AG04450 (cell line): ENCODE data around the gene CDH4. TPM values are rescaled to one million over a fixed set of nuclear protein-coding genes. Genes with fewer than 3 reads are reported as not detected.

Source experiments
- CTCF ChIA-PET: fragments of 300-600, 350-600 bp; formaldehyde crosslinking; extraction: SDS; loops from one replicate; lab custom pipeline; 2022; ENCODE audit warnings: antibody characterized with exemption, inconsistent platforms; lab: Charles Lee
- POLR2A ChIA-PET: fragments of 350-600 bp; formaldehyde crosslinking; extraction: SDS; loops from one replicate; lab custom pipeline; 2021; ENCODE audit warnings: antibody characterized with exemption, inconsistent platforms; lab: Yijun Ruan, JAX
- DNase-seq: peaks from one replicate; pipeline ENCODE4 v3.0.0-alpha.2; 2011; ENCODE audit warnings: low read depth, low spot score
- H3K27ac ChIP-seq: one replicate; pipeline ENCODE4 v1.5.1; 2012; ENCODE audit warnings: low read depth, low read length, control low read depth
- H3K27me3 ChIP-seq: one replicate; pipeline ENCODE4 v1.6.0; 2012; ENCODE audit warnings: low read length; ENCODE audit not compliant: control insufficient read depth, insufficient read depth
- H3K4me3 ChIP-seq: 2 replicates; pipeline ENCODE4 v1.5.1; 2011; ENCODE audit warnings: mild to moderate bottlenecking, low read depth, low read length, control low read depth
- H3K9me3 ChIP-seq: 2 replicates; pipeline ENCODE4 v1.5.1; 2012; ENCODE audit warnings: low read length; ENCODE audit not compliant: control insufficient read depth, insufficient read depth
- CTCF ChIP-seq: IDR thresholded peaks from 2 replicates; pipeline ENCODE4 v1.5.1; 2011; ENCODE audit warnings: low read depth, low read length, control low read depth, inconsistent platforms
- polyA plus RNA-seq: library from polyadenylated mRNA; depleted of rRNA; stranded (reverse); fragments of >200 nt; gene quantifications from 2 replicates; pipeline ENCODE4 v1.2.3, GENCODE V29; 2011

CDH4 gene
- polyA plus RNA-seq, 1 experiment, result 1.6 TPM

GRCh38 chr20:61949714-61950640 is 697.9 kb downstream of the CDH4 start:
- ChIA-PET CTCF (no interaction called here), POLR2A (no interaction called here)
- Histone ChIP-seq H3K9me3 (no peaks in the 10 kb centered on the region; the same call in 1 of the 2 replicates), H3K27me3 (peaks cover 8% of the 10 kb centered on the region), H3K27ac (no peak overlapping the region), H3K4me3 (no peak overlapping the region)
- TF ChIP-seq CTCF, result no peak
- DNase-seq, result no peak

DNA sequence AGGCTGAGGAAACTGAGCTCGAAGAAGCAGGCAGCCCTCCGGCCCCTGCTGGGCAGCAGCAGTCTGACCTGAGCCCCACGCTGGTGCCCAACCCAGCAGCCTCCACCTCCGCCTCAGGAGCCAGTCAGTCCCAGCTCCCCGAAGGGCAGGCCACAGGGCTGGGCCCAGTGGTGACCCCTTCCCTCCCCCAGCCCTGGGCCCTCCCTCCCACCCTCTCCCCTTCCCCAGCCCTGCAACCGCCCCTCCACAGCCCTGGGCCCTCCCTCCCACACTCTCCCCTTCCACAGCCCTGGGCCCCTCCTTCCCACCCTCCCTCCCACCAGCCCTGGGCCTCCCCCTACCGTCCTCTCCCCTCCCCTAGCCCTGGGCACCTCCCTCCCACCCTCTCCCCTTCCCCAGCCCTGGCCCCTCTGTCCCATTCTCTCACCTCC is 698.6 kb downstream of the CDH4 start:
- no peak for TF ChIP-seq CTCF
- DNase-seq, result no peak
- peaks cover 8% of the 10 kb centered on the region for H3K27me3 ChIP-seq
- H3K4me3 ChIP-seq, result no peak overlapping the region
- H3K27ac ChIP-seq, result no peak overlapping the region
- POLR2A ChIA-PET, result no interaction called here
- H3K9me3 ChIP-seq, result no peaks in the 10 kb centered on the region; the same call in 1 of the 2 replicates
- CTCF ChIA-PET, result no interaction called here

DNA sequence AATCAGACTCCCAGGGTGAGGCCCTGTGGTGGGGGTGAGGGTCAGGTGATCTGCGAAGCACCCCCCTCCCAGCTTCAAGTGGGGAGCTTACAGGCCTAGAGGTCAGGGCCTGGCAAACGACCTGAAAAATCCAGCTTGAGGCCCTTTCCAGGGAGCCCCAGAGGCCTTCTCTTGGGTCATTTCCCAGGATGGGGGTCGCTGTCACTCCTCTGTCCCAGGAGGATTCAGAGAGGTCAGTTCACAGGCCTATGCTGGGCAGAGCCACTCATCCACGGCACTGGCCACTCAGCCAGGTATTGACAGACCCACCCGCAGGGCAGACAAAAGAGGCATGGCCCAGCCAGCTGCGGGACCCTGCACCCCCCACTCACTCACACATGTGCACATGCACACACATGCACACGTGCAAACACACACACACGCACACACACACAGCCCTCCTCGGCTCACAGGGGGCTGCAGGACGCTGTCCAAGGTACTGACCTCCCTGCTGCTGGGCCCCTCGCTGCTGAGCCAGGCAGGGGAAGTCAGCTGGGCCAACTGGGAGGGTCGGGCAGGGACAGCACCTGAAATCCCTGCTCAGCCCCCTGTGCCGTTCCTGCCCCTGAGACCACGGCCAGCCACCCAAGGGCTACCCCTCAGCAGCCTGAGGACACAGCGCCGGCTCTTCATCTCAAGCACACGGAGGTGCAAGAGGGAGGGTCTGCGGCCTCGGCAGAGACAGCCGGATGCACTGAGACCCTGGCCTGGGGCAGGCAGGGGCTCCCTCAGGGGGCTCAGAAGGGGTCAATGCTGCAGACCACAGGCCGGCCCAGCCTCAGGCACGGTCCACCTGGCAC is 699.9 kb downstream of the CDH4 start:
- no peaks in the 10 kb centered on the region; the same call in 1 of the 2 replicates for H3K9me3 ChIP-seq
- CTCF ChIA-PET, result no interaction called here
- POLR2A ChIA-PET, result no interaction called here
- H3K4me3 ChIP-seq, result no peak overlapping the region
- TF ChIP-seq CTCF, result no peak
- peaks cover 8% of the 10 kb centered on the region for H3K27me3 ChIP-seq
- DNase-seq, result no peak
- no peak overlapping the region for H3K27ac ChIP-seq

- DNase-seq, result no peak
- H3K27ac ChIP-seq, result no peak overlapping the region
- no peak overlapping the region for H3K4me3 ChIP-seq
- H3K27me3 ChIP-seq, result peaks cover 8% of the 10 kb centered on the region
- ChIA-PET POLR2A (no interaction called here), CTCF (no interaction called here)
- no peaks in the 10 kb centered on the region; the same call in 1 of the 2 replicates for H3K9me3 ChIP-seq
- no peak for TF ChIP-seq CTCF
Observed at GRCh38 chr20:61953037-61954021, 701.3 kb downstream of the CDH4 start.
